DND-41 (cell line): Measurements from ENCODE around the gene FBLIM1.

ENCODE experiments used
- ATAC-seq: fragments of 200-7000 bp; cut with Tn5 transposase; 3 replicates; pipeline ENCODE4 v1.9.1; 2021; ENCODE audit warnings: low read depth; ENCODE audit not compliant: insufficient read depth
- DNase-seq: peaks from one replicate; pipeline ENCODE4 v3.0.0-alpha.2; 2020
- H2AFZ ChIP-seq: 2 replicates; pipeline ENCODE4 v1.6.0; 2012; ENCODE audit warnings: low read depth, low read length
- H3K27ac ChIP-seq: 2 replicates; pipeline ENCODE4 v1.5.1; 2012; ENCODE audit warnings: low read length, inconsistent platforms
- H3K27me3 ChIP-seq: fragments of 200-600 bp; sonication (generic); 2 replicates; pipeline ENCODE4 v1.6.0; 2012; ENCODE audit warnings: low read length, mild to moderate bottlenecking, inconsistent platforms; ENCODE audit not compliant: insufficient read depth, poor library complexity
- H3K36me3 ChIP-seq: 2 replicates; pipeline ENCODE4 v1.5.1; 2012; ENCODE audit warnings: low read length, inconsistent platforms; ENCODE audit not compliant: insufficient read depth
- H3K4me1 ChIP-seq: 2 replicates; pipeline ENCODE4 v1.5.1; 2012; ENCODE audit warnings: mild to moderate bottlenecking, low read length; ENCODE audit not compliant: insufficient read depth
- H3K4me2 ChIP-seq: 2 replicates; pipeline ENCODE4 v1.6.0; 2012; ENCODE audit warnings: mild to moderate bottlenecking, moderate library complexity, low read length, inconsistent platforms; ENCODE audit not compliant: insufficient read depth
- H3K4me3 ChIP-seq, 2 experiments: fragments of 200-600 bp in 1 of 2; shearing (Covaris generic) in 1 of 2; 2 replicates each; pipeline ENCODE4 v1.5.1; 2012 to 2016; ENCODE audit warnings: inconsistent platforms in 2 of 2, low read length in 2 of 2, mild to moderate bottlenecking in 2 of 2, low read depth in 1 of 2, moderate library complexity in 1 of 2
- H3K79me2 ChIP-seq: 2 replicates; pipeline ENCODE4 v1.6.0; 2012; ENCODE audit warnings: low read length, inconsistent platforms; ENCODE audit not compliant: insufficient read depth
- H3K9ac ChIP-seq: 2 replicates; pipeline ENCODE4 v1.6.0; 2012; ENCODE audit warnings: low read depth, mild to moderate bottlenecking, inconsistent platforms, low read length, moderate library complexity
- H3K9me3 ChIP-seq: 2 replicates; pipeline ENCODE4 v1.5.1; 2012; ENCODE audit warnings: low read length, moderate library complexity, mild to moderate bottlenecking, inconsistent platforms; ENCODE audit not compliant: insufficient read depth, severe bottlenecking
- H4K20me1 ChIP-seq: 2 replicates; pipeline ENCODE4 v1.6.0; 2012; ENCODE audit warnings: low read length; ENCODE audit not compliant: insufficient read depth
- EZH2 ChIP-seq: IDR thresholded peaks from 3 replicates; pipeline ENCODE4 v1.6.1; 2012; ENCODE audit warnings: borderline replicate concordance, low read depth, mild to moderate bottlenecking, moderate library complexity, low read length, inconsistent platforms; ENCODE audit not compliant: severe bottlenecking
- TF ChIP-seq, protein P1 (sequence below): IDR thresholded peaks from 2 replicates; pipeline ENCODE4 v1.5.1; 2012; ENCODE audit warnings: borderline replicate concordance, low read length, moderate library complexity, mild to moderate bottlenecking; ENCODE audit not compliant: poor library complexity, severe bottlenecking; ENCODE audit errors: extremely low read depth

The FBLIM1 gene

DNA sequence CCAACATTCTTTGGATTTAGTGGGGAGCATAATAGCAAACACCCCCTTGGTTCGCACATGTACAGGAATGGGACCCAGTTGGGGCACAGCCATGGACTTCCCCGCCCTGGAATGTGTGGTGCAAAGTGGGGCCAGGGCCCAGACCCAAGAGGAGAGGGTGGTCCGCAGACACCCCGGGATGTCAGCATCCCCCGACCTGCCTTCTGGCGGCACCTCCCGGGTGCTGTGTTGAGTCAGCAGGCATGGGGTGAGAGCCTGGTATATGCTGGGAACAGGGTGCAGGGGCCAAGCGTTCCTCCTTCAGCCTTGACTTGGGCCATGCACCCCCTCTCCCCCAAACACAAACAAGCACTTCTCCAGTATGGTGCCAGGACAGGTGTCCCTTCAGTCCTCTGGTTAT is 27.1 kb downstream of the FBLIM1 start:
- Histone ChIP-seq H3K4me1 (no peaks in the 10 kb centered on the region), H2AFZ (no peak overlapping the region), H3K27ac (no peak overlapping the region), H3K4me3 (no peak overlapping the region), H3K27me3 (no peaks in the 10 kb centered on the region), H3K9ac (no peak overlapping the region), H3K79me2 (no peaks in the 10 kb centered on the region), H3K9me3 (no peaks in the 10 kb centered on the region), H3K36me3 (no peaks in the 10 kb centered on the region), H4K20me1 (no peaks in the 10 kb centered on the region; the same call in 1 of the 2 replicates), H3K4me2 (no peak overlapping the region)
- ATAC-seq, result no peak
- TF ChIP-seq EZH2, result no peak
- TF ChIP-seq, protein P1, sequence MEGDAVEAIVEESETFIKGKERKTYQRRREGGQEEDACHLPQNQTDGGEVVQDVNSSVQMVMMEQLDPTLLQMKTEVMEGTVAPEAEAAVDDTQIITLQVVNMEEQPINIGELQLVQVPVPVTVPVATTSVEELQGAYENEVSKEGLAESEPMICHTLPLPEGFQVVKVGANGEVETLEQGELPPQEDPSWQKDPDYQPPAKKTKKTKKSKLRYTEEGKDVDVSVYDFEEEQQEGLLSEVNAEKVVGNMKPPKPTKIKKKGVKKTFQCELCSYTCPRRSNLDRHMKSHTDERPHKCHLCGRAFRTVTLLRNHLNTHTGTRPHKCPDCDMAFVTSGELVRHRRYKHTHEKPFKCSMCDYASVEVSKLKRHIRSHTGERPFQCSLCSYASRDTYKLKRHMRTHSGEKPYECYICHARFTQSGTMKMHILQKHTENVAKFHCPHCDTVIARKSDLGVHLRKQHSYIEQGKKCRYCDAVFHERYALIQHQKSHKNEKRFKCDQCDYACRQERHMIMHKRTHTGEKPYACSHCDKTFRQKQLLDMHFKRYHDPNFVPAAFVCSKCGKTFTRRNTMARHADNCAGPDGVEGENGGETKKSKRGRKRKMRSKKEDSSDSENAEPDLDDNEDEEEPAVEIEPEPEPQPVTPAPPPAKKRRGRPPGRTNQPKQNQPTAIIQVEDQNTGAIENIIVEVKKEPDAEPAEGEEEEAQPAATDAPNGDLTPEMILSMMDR, result no peak
- DNase-seq, result no peak

- Histone ChIP-seq H2AFZ (no peak overlapping the region), H3K79me2 (no peaks in the 10 kb centered on the region), H3K4me3 (no peak overlapping the region), H3K4me1 (no peaks in the 10 kb centered on the region), H3K4me2 (no peak overlapping the region), H4K20me1 (no peaks in the 10 kb centered on the region; the same call in 1 of the 2 replicates), H3K27me3 (no peaks in the 10 kb centered on the region), H3K9me3 (no peaks in the 10 kb centered on the region), H3K27ac (no peak overlapping the region), H3K36me3 (no peaks in the 10 kb centered on the region), H3K9ac (no peak overlapping the region)
- TF ChIP-seq EZH2, result no peak
- TF ChIP-seq, protein P1, result no peak
- ATAC-seq, result no peak
- no peak for DNase-seq
These were observed 28.0 kb downstream of the FBLIM1 start for GRCh38 chr1:15786581-15786980.

- Histone ChIP-seq H3K4me3 (no peak overlapping the region), H3K4me2 (no peak overlapping the region), H3K9me3 (no peaks in the 10 kb centered on the region), H3K36me3 (no peaks in the 10 kb centered on the region), H3K9ac (no peak overlapping the region), H2AFZ (no peak overlapping the region), H3K79me2 (no peaks in the 10 kb centered on the region), H3K27ac (no peak overlapping the region), H3K4me1 (peaks cover 5% of the 10 kb centered on the region; the same call in 1 of the 2 replicates), H4K20me1 (no peaks in the 10 kb centered on the region; the same call in 1 of the 2 replicates), H3K27me3 (no peaks in the 10 kb centered on the region)
- ATAC-seq (no peak), DNase-seq (no peak)
- TF ChIP-seq, protein P1, result no peak
These were observed 30.2 kb downstream of the FBLIM1 start for GRCh38 chr1:15788624-15789301.

DNA sequence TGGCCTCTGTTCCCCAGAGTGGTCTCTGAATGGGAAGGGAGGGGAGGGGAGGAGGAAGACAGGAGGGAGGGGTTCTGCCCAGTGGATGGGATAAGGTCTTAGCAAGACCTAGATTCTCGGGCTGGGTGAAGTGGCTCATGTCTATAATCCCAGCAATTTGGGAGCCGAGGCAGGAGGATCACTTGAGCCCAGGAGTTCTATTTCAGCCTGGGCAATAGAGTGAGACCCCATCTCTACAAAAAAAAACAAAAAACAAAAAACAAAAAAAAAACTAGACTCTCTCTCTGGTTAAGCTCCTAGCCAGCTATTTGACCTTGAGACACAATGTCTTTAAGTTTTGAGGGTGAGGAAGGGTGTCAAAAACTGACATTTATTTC is 37.5 kb downstream of the FBLIM1 start:
- Histone ChIP-seq H3K4me3 (no peak overlapping the region), H4K20me1 (no peaks in the 10 kb centered on the region; the same call in 1 of the 2 replicates), H2AFZ (no peak overlapping the region), H3K27me3 (no peaks in the 10 kb centered on the region), H3K9me3 (no peaks in the 10 kb centered on the region), H3K4me2 (no peak overlapping the region), H3K79me2 (no peaks in the 10 kb centered on the region), H3K9ac (no peak overlapping the region), H3K4me1 (peaks cover 5% of the 10 kb centered on the region; the same call in 1 of the 2 replicates), H3K27ac (no peak overlapping the region), H3K36me3 (no peaks in the 10 kb centered on the region)
- no peak for ATAC-seq
- no peak for TF ChIP-seq EZH2
- TF ChIP-seq, protein P1, result no peak
- DNase-seq, result no peak
